ENCODE measurements around the gene CAT.

GRCh38 chr11:34513682-34514449, 75.1 kb downstream of the CAT start, which contains the start of gene ELF5:
- TF ChIP-seq EZH2 (IDR thresholded peaks at IDR 0.05; ENCODE audit: borderline replicate concordance, low read depth, low read length) (no peak), ZBTB1 (CRISPR knock-in tag; IDR thresholded peaks at IDR 0.05; ENCODE audit: borderline replicate concordance, low read depth) (no peak), ZNF175 (CRISPR knock-in tag; IDR thresholded peaks at IDR 0.05; ENCODE audit: low read depth) (no peak), NBN (IDR thresholded peaks at IDR 0.05; ENCODE audit: low read depth) (no peak), SRSF1 (IDR thresholded peaks at IDR 0.05; ENCODE audit: low read depth, low read length) (no peak), ARID1B (IDR thresholded peaks at IDR 0.05) (no peak), HNRNPH1 (optimal IDR thresholded peaks at IDR 0.05; ENCODE audit: low read depth, low read length) (no peak), MAFG (tag; conservative IDR thresholded peaks at IDR 0.05) (no peak), ELF1 (tag; IDR thresholded peaks at IDR 0.05) (no peak), PHF8 (IDR thresholded peaks at IDR 0.05; ENCODE audit: borderline replicate concordance, low read length) (no peak)
- TF ChIP-seq, protein P1, sequence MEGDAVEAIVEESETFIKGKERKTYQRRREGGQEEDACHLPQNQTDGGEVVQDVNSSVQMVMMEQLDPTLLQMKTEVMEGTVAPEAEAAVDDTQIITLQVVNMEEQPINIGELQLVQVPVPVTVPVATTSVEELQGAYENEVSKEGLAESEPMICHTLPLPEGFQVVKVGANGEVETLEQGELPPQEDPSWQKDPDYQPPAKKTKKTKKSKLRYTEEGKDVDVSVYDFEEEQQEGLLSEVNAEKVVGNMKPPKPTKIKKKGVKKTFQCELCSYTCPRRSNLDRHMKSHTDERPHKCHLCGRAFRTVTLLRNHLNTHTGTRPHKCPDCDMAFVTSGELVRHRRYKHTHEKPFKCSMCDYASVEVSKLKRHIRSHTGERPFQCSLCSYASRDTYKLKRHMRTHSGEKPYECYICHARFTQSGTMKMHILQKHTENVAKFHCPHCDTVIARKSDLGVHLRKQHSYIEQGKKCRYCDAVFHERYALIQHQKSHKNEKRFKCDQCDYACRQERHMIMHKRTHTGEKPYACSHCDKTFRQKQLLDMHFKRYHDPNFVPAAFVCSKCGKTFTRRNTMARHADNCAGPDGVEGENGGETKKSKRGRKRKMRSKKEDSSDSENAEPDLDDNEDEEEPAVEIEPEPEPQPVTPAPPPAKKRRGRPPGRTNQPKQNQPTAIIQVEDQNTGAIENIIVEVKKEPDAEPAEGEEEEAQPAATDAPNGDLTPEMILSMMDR (IDR thresholded peaks at IDR 0.05 in 2 of 3, conservative IDR thresholded peaks at IDR 0.05 in 1 of 3; ENCODE audit: insufficient read depth in 2 of 3, low read depth in 1 of 3, low read length in 3 of 3) = no peak
